IMR-90 (cell line): Measurements from ENCODE around the gene GPRC5C.

Experiments used
- CEBPB ChIP-seq: IDR thresholded peaks from 2 replicates; pipeline ENCODE4 v1.6.1; 2012; ENCODE audit warnings: low read depth, low read length, improper control_type of control experiment
- RAD21 ChIP-seq: IDR thresholded peaks from 2 replicates; pipeline ENCODE4 v1.6.1; 2012; ENCODE audit warnings: low read length, improper control_type of control experiment
- USF2 ChIP-seq: fragments of 150-350 bp; IDR thresholded peaks from 2 replicates; pipeline ENCODE4 v1.6.1; 2017; ENCODE audit warnings: mild to moderate bottlenecking, antibody characterized with exemption, low read length, low read depth
- TF ChIP-seq, protein P1 (sequence below): conservative IDR thresholded peaks from 2 replicates; pipeline ENCODE4 v1.5.1; 2012; ENCODE audit warnings: mild to moderate bottlenecking, low read depth, low read length, improper control_type of control experiment

- no peak for TF ChIP-seq CEBPB
- no peak for TF ChIP-seq RAD21
- TF ChIP-seq, protein P1, sequence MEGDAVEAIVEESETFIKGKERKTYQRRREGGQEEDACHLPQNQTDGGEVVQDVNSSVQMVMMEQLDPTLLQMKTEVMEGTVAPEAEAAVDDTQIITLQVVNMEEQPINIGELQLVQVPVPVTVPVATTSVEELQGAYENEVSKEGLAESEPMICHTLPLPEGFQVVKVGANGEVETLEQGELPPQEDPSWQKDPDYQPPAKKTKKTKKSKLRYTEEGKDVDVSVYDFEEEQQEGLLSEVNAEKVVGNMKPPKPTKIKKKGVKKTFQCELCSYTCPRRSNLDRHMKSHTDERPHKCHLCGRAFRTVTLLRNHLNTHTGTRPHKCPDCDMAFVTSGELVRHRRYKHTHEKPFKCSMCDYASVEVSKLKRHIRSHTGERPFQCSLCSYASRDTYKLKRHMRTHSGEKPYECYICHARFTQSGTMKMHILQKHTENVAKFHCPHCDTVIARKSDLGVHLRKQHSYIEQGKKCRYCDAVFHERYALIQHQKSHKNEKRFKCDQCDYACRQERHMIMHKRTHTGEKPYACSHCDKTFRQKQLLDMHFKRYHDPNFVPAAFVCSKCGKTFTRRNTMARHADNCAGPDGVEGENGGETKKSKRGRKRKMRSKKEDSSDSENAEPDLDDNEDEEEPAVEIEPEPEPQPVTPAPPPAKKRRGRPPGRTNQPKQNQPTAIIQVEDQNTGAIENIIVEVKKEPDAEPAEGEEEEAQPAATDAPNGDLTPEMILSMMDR: no peak
- TF ChIP-seq USF2: no peak
Measured at GRCh38 chr17:74454197-74455024, 22.5 kb downstream of the GPRC5C start.
